ENCODE data around the gene ATAD3B. TPM values are rescaled to one million over a fixed set of nuclear protein-coding genes. Genes with fewer than 3 reads are reported as not detected.
A peak's percentile ranks its signal among the peaks of the same experiment; 100 is the strongest.
"Not testable (repeated sequence)": the region's sequence is repeated elsewhere in the genome, so short reads cannot be mapped to it uniquely, and the experiment has no call there.

ATAD3B gene
- total RNA-seq, 1 experiment from 2014 or later, result 33.8 TPM

GRCh38 chr1:1468196-1468985 lies 3.2 kb upstream of the ATAD3B start:
- H3K4me3 ChIP-seq; H3K9me3 ChIP-seq (replicated peaks); H3K27me3 ChIP-seq (replicated peaks); DNase-seq (ENCODE audit: low read depth in 1 of 2, low spot score in 2 of 2); H3K27ac ChIP-seq; H3K36me3 ChIP-seq: not testable (repeated sequence)
- peaks cover 12% of the 10 kb centered on the region; the same call in 1 of the 2 replicates for H3K4me1 ChIP-seq (replicated peaks)

- H3K36me3 ChIP-seq, result peaks cover 11% of the 10 kb centered on the region
- H3K27ac ChIP-seq, result peak overlapping the region; percentile 19
- DNase-seq (ENCODE audit: low read depth in 1 of 2, low spot score in 2 of 2), result no peak
- peaks cover 16% of the 10 kb centered on the region; the same call in 1 of the 2 replicates for H3K4me1 ChIP-seq (replicated peaks)
- no peaks in the 10 kb centered on the region for H3K27me3 ChIP-seq (replicated peaks)
- H3K9me3 ChIP-seq (replicated peaks), result no peaks in the 10 kb centered on the region
- H3K4me3 ChIP-seq, result peak overlapping the region; percentile 56
These were observed 758 bp upstream of the ATAD3B start for GRCh38 chr1:1470626-1471388.

GRCh38 chr1:1472053-1472876 lies 700 bp downstream of the ATAD3B start:
- peak in 1 of 2 experiments; percentile 18 for DNase-seq (ENCODE audit: low read depth in 1 of 2, low spot score in 2 of 2)
- not testable (repeated sequence) for H3K27ac ChIP-seq; H3K9me3 ChIP-seq (replicated peaks); H3K27me3 ChIP-seq (replicated peaks)
- Histone ChIP-seq H3K36me3 (peaks cover 21% of the 10 kb centered on the region), H3K4me3 (peak overlapping the region; percentile 56), H3K4me1 (replicated peaks) (peaks cover 16% of the 10 kb centered on the region; the same call in 1 of the 2 replicates)

GRCh38 chr1:1476011-1476410 lies 4.4 kb downstream of the ATAD3B start:
- not testable (repeated sequence) for H3K27ac ChIP-seq; H3K27me3 ChIP-seq (replicated peaks); H3K9me3 ChIP-seq (replicated peaks); DNase-seq (ENCODE audit: low read depth in 1 of 2, low spot score in 2 of 2); H3K4me3 ChIP-seq
- H3K36me3 ChIP-seq, result peaks cover 41% of the 10 kb centered on the region
- peaks cover 12% of the 10 kb centered on the region; the same call in 1 of the 2 replicates for H3K4me1 ChIP-seq (replicated peaks)

DNA sequence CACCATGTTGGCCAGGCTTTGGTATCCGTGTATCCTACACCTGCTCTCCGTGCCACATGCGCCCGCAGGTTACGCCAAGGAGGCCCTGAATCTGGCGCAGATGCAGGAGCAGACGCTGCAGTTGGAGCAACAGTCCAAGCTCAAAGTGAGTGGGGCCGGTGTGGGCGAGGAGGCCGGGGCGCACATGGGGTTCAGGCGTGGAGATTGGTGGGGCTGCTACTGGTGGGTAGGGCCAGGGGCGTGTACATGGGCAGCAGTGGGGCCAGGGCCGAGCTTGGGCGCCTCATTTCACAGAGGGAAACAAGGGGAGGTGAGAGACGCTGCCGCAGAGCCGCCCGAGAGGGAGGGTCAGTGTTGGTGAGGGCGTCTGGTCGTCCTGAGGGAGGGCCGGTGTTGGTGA lies 5.6 kb downstream of the ATAD3B start:
- no peak overlapping the region for H3K27ac ChIP-seq
- DNase-seq (ENCODE audit: low read depth in 1 of 2, low spot score in 2 of 2), result no peak
- H3K4me1 ChIP-seq (replicated peaks), result peaks cover 12% of the 10 kb centered on the region; the same call in 1 of the 2 replicates
- H3K4me3 ChIP-seq, result no peak overlapping the region
- no peaks in the 10 kb centered on the region for H3K9me3 ChIP-seq (replicated peaks)
- peaks cover 44% of the 10 kb centered on the region for H3K36me3 ChIP-seq
- H3K27me3 ChIP-seq (replicated peaks), result no peaks in the 10 kb centered on the region

DNA sequence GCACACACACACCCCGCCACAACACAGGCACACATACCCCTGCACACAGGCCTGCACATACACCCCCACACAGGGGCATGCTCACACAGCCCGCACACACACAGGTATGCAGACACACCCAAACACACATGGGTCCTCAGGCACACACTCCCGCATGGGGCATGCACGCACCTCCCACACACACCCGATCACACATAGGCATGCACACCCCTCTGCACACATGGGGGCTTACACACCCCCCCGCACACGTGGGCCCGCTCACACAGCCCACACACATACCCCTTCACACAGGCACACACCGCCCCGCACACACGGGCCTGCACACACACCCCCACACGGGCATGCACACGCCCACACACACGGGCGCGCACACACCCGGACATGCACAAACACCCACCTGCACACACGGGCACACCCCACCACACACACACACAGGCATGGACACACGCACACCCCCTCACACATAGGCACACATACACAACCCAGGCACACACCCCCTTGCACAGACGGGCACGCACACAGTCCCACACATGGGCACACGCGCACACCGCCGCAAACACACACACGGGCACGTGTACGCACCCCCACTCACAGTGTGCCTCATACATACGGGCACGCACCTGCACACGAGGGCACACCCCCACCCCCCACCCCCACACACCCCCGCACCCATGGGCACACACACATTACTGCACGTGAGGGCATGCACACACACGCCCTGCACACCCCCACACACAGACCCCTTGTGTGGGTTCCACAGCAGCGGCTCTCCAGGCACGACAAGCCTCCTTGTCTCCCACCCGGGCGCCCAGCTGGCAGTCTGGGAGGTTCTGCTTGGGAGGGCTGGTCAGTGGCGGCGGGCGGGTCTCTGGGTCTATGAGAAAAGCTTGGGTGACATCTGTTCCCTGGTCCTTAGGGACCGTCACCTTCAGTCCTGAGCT lies 8.3 kb downstream of the ATAD3B start:
- Histone ChIP-seq H3K27me3 (replicated peaks) (no peaks in the 10 kb centered on the region), H3K4me3 (no peak overlapping the region), H3K36me3 (peaks cover 53% of the 10 kb centered on the region), H3K4me1 (replicated peaks) (no peaks in the 10 kb centered on the region), H3K9me3 (replicated peaks) (no peaks in the 10 kb centered on the region), H3K27ac (no peak overlapping the region)
- no peak for DNase-seq (ENCODE audit: low read depth in 1 of 2, low spot score in 2 of 2)

- DNase-seq (ENCODE audit: low read depth in 1 of 2, low spot score in 2 of 2); H3K4me3 ChIP-seq; H3K9me3 ChIP-seq (replicated peaks); H3K4me1 ChIP-seq (replicated peaks); H3K27ac ChIP-seq; H3K27me3 ChIP-seq (replicated peaks): not testable (repeated sequence)
- peaks cover 53% of the 10 kb centered on the region for H3K36me3 ChIP-seq
These were observed 8.9 kb downstream of the ATAD3B start for GRCh38 chr1:1480488-1480867.

GRCh38 chr1:1481811-1482210 lies 10.2 kb downstream of the ATAD3B start:
- not testable (repeated sequence) for H3K4me1 ChIP-seq (replicated peaks); DNase-seq (ENCODE audit: low read depth in 1 of 2, low spot score in 2 of 2); H3K27me3 ChIP-seq (replicated peaks); H3K27ac ChIP-seq; H3K4me3 ChIP-seq; H3K9me3 ChIP-seq (replicated peaks)
- H3K36me3 ChIP-seq, result peaks cover 47% of the 10 kb centered on the region

- Histone ChIP-seq H3K9me3 (replicated peaks) (no peaks in the 10 kb centered on the region), H3K27ac (no peak overlapping the region), H3K4me1 (replicated peaks) (no peaks in the 10 kb centered on the region), H3K36me3 (peaks cover 46% of the 10 kb centered on the region), H3K27me3 (replicated peaks) (no peaks in the 10 kb centered on the region), H3K4me3 (no peak overlapping the region)
- DNase-seq (ENCODE audit: low read depth in 1 of 2, low spot score in 2 of 2), result no peak
These were observed 11.3 kb downstream of the ATAD3B start for GRCh38 chr1:1482856-1483255.

- Histone ChIP-seq H3K36me3 (peaks cover 49% of the 10 kb centered on the region), H3K4me1 (replicated peaks) (no peaks in the 10 kb centered on the region), H3K27me3 (replicated peaks) (no peaks in the 10 kb centered on the region), H3K27ac (no peak overlapping the region), H3K4me3 (no peak overlapping the region), H3K9me3 (replicated peaks) (no peaks in the 10 kb centered on the region)
- no peak for DNase-seq (ENCODE audit: low read depth in 1 of 2, low spot score in 2 of 2)
These were observed 12.1 kb downstream of the ATAD3B start for GRCh38 chr1:1483714-1484113.

- DNase-seq (ENCODE audit: low read depth in 1 of 2, low spot score in 2 of 2); H3K4me3 ChIP-seq: not testable (repeated sequence)
These were observed 13.6 kb downstream of the ATAD3B start for GRCh38 chr1:1484976-1485750.

GRCh38 chr1:1485755-1486317 lies 14.3 kb downstream of the ATAD3B start:
- not testable (repeated sequence) for DNase-seq (ENCODE audit: low read depth in 1 of 2, low spot score in 2 of 2)

More at GRCh38 chr1:1484976-1485750, 13.6 kb downstream of the ATAD3B start:
- not testable (repeated sequence) for H3K9me3 ChIP-seq (replicated peaks); H3K4me1 ChIP-seq (replicated peaks); H3K27me3 ChIP-seq (replicated peaks); H3K27ac ChIP-seq
- peaks cover 54% of the 10 kb centered on the region for H3K36me3 ChIP-seq

More at GRCh38 chr1:1485755-1486317, 14.3 kb downstream of the ATAD3B start:
- H3K27me3 ChIP-seq (replicated peaks); H3K27ac ChIP-seq; H3K4me3 ChIP-seq; H3K4me1 ChIP-seq (replicated peaks); H3K9me3 ChIP-seq (replicated peaks): not testable (repeated sequence)
- peaks cover 58% of the 10 kb centered on the region for H3K36me3 ChIP-seq
